ENCODE data around the gene BID.

Gene BID

DNA sequence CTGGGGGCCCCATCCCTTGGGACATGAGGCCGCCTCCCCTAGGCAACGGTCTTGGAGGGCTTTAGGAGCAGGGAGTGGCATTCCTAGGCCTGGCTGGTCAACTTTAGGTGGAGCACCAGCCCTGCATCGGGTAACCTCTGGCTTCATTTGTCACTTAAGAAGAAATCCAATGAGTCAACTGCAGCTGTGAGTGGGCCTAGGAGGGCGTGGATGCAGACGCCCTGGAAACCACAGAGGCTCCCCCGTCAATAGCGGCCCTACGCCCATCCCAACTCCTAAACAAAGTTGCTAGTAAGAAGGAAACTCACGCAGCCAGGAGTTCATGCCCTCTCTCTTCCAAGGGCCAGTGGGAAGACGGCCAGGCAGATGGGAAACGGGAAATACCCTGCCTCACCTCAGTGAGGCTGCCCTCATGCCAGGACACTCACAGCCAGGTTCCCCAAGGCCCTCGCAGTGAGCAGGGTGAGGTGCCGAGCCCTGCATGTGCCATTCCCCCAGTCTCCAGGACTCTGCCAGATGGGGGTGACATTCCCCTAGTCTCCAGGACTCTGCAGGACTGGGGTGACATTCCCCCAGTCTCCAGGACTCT lies 20.8 kb downstream of the BID start:
- no peak for TF ChIP-seq GATA2 (IDR thresholded peaks at IDR 0.05; ENCODE audit: low read depth, low read length)
- no peak for TF ChIP-seq GATA3 (IDR thresholded peaks at IDR 0.05; ENCODE audit: low read depth, low read length)

DNA sequence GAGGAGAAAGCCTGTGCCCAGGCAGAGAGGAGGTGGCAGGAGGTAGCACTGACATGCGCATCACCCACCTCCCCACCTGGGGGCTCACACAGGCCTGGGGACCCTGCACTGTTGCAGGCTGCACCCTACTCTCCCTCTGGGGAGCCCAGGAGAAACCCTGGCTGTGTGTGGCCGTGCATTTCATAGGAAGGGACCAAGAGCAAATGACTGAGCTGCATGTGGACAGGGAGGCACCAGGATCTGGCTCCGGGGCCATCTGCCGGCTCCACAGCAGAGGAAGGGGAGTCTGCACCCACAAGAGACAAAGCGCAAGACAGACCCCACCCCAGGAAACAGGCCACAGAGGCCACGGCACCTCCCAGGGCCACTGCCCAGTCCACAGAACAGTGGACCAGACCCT lies 22.7 kb downstream of the BID start:
- TF ChIP-seq GATA3 (IDR thresholded peaks at IDR 0.05; ENCODE audit: low read depth, low read length), result no peak
- TF ChIP-seq GATA2 (IDR thresholded peaks at IDR 0.05; ENCODE audit: low read depth, low read length), result no peak

DNA sequence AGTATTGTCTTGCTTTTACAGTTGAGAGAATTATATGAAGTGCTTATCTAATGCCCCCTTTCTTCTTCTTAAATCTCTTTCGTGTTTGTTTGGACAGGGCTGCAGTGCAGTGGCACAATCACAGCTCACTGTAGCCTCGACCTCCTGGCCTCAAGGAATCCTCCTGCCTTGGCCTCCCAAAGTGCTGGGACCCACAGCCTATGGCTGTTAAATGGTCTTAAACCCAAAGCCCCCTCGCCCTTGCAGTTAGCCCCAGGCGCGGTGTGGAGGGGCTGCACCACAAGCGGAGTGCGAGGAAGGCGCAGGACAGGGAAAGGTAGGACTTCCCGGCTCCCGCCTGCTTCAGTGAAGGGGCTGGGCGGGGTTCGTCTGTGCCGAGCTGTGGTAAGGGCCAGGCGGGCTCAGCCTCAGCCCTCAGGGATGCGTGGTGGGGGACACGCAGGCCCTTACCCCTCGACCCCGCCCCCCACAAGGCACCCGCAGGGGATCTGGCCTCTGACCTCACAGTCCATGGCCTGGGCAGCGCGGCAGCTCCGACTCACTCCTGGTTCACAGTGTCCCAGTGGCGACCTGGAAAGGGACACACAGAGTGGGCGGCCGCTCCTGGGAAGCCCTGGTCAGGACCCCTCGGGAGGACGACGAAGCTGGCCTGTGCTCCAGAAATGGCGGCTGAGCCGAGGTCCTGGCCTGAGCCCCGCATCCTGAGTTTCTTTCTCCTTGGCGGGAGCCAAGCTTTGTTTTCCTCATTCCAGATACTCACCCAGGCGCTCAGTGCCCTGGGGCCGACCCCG lies 24.5 kb downstream of the BID start:
- TF ChIP-seq GATA3 (IDR thresholded peaks at IDR 0.05; ENCODE audit: low read depth, low read length) (no peak), GATA2 (IDR thresholded peaks at IDR 0.05; ENCODE audit: low read depth, low read length) (no peak)

DNA sequence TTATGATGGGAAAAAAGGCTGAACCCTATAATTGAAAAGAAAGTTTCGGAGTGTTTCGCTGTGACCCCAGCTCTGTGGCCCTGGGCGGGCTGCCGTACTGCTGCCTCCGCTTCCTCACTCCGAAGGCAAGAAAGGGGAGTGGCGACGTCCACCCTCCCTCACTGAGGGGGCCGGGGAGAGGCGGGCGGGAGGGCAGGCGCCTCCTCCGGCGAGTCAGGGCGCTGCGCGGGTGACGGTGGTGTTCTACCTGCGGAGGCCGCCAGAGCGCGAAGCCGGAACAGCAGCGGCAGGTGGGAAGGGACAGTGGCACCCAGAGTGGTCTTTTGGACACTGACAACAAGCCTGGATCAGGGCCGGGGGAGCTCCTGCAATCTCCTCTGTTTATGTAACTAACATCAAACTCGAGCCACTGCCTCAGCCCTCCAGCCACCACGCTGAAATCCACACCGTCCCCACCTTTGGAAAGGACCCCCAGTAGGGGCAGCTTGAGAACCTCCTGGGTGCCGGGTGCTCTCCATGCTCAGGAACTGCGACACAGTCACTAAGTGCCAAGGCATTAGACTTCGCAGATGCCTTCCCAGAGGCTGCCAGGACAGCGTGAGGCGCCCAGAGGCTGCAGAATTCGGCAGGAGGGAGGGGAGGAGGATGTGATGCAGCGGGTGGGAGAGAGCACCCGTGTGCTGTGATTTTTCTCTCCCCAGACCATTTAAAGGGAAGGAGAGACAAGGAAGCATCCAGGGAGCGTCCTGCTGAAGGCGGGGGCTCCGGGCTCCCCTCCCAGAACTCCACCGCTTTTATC lies 25.5 kb downstream of the BID start:
- TF ChIP-seq GATA3 (IDR thresholded peaks at IDR 0.05; ENCODE audit: low read depth, low read length), result no peak
- no peak for TF ChIP-seq GATA2 (IDR thresholded peaks at IDR 0.05; ENCODE audit: low read depth, low read length)

DNA sequence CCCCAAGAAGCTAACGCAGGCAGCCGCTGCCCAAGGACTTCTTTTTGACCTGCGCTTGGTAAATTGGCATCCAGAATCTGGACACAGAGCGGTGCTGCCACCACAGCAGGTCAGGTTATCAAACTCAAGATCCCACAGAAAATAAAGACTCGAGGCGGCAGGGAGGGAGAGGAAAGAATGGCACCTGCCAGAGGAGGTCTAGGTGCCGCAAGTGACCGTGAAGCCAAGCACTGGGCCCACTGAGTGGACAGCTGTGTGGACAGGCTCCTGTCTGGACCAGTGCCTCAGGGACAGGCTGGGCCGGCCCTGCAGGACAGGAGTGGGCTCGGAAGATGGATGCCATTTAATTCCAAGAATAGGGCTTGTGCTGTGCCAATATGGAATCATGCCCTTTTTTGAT lies 27.4 kb downstream of the BID start:
- TF ChIP-seq GATA3 (IDR thresholded peaks at IDR 0.05; ENCODE audit: low read depth, low read length), result no peak
- TF ChIP-seq GATA2 (IDR thresholded peaks at IDR 0.05; ENCODE audit: low read depth, low read length), result no peak

DNA sequence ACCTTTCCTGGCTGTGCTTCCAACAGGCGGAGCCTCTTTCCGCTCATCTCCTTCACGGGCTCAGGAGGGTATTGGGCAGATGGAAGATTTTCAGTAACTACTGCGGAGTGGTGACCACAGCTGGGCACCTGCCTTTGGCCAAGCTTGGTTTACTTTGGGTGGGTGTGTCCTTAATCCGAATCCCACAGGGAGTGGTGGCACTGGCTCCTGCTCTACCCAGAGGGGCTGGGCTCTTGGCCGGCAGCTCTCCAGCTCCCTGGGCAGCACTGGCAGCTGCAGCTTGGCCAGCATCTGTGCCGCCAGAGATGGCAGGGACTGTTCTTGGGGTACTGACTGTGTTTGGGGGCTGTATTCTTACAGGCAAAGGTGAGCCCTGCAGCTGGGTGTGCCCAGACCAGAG lies 29.8 kb downstream of the BID start:
- TF ChIP-seq GATA2 (IDR thresholded peaks at IDR 0.05; ENCODE audit: low read depth, low read length) (no peak), GATA3 (IDR thresholded peaks at IDR 0.05; ENCODE audit: low read depth, low read length) (no peak)

DNA sequence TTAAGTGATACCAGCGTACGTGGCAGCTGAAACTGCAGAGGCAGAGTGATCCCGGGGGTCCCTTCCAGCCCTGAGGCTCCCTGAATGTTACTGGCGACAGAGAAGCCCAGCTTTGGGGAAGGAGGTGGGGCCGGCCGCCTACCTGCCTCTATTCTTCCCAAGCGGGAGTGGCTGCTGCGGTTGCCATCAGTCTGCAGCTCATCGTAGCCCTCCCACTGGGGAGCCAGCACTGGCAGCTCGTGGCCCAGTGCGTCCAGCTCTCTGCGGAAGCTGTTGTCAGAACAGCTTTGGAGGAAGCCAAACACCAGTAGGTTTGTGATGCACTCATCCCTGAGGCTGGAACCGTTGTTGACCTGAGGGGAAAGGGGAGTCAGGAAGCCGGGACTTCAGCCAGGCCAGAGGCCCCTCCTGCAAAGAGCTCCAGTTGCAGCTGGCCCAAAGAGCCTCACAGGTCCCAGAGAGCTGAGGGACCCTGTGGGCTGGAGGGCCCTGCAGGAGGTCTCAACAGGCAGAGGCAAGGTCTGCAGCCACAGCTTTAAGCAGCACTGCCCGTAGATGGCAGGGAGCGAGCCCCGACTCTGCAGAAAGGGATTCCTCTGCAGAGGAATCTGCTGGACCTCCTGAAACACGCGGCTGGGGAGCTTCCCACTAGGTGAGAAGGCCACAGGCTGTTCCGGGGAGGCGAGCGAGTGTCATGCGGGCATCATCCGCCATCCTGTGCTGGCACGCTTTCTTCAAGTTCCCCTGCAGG lies 30.4 kb downstream of the BID start:
- TF ChIP-seq GATA3 (IDR thresholded peaks at IDR 0.05; ENCODE audit: low read depth, low read length), result no peak
- TF ChIP-seq GATA2 (IDR thresholded peaks at IDR 0.05; ENCODE audit: low read depth, low read length), result no peak

DNA sequence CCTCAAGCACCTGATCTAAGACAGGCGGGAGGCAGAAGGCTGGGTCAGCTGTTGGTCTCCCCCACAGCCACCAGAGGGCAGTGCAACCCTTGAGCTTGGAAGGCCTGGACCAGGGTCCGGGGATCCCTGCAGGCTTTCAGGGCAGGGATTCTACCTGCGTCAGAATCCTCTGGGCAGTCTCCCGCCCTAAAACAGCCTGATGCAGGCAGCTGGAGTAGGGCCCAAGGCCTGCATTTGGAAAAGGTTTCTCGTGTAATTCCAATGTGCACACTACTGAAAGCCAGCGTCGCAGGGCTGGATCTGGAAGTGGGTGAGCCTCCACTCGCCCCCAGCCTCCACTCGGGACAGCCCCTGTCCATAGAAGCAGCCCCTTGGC lies 31.8 kb downstream of the BID start:
- no peak for TF ChIP-seq GATA2 (IDR thresholded peaks at IDR 0.05; ENCODE audit: low read depth, low read length)
- no peak for TF ChIP-seq GATA3 (IDR thresholded peaks at IDR 0.05; ENCODE audit: low read depth, low read length)

DNA sequence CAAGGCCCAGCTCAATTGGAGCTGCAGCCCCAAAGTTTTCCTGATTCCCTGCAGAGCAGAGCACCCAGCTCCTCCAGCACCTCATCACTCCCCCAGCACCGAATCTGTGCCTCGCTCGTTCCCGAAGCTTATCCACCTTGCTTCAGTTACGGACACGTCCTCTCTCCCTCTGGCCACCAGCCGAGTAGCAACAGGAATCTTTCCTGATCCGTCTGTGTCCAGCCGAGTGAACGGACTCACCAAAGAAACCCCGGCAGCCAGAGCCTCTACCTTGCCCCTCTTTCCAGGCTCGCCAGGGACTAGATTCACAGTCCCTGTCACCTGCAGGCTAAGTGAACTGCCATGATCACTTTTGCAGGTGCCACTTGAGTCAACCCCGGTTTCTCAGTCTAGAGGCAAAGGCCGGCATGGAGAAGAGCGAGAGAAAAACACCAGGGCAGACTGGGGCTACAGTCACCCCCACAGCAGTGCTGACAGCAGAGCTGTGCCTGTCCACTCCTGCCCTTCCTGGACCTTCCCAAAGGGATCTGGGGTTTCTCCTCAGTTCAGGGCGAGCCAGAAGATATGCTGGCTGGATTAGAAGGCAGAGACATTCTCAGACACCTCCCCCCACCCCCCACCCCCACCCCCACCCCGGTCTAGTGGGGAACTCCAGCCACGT lies 32.3 kb downstream of the BID start:
- TF ChIP-seq GATA3 (IDR thresholded peaks at IDR 0.05; ENCODE audit: low read depth, low read length) (no peak), GATA2 (IDR thresholded peaks at IDR 0.05; ENCODE audit: low read depth, low read length) (no peak)

DNA sequence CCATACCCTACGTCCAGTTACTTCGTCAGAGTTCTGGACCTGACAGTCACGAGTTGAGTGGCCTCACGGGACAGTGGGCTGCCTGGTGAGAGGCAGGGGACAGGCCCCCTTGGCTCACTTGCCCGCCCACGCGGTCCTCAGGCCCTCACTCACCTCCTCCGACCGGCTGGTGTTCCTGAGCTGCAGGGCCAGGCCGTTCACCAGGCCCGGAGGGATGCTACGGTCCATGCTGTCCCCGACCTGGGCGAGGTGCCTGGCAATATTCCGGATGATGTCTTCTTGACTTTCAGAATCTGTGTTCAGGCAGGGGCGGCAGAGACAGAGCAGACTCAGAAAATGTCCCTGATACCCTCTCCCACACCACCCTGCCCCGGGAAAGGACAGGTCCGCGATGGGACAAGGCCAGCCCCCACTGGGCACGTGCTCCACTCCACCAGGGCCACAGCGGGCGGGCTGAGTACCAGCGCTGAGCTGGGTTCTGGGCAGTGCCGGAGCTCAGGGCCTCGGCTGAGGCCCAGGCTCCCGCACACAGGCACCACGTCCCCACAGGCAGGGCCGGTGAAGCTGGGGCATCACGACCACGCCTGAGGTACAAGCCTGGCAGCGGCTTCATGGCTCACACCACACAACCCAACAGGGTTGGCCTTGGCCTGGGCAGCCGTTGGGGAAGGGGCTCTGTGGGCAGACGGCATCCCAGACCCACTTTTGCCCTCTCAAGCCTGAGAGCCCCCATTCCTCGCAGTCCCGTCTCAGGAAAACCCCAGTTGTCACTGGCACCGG lies 34.9 kb downstream of the BID start:
- TF ChIP-seq GATA3 (IDR thresholded peaks at IDR 0.05; ENCODE audit: low read depth, low read length), result no peak

DNA sequence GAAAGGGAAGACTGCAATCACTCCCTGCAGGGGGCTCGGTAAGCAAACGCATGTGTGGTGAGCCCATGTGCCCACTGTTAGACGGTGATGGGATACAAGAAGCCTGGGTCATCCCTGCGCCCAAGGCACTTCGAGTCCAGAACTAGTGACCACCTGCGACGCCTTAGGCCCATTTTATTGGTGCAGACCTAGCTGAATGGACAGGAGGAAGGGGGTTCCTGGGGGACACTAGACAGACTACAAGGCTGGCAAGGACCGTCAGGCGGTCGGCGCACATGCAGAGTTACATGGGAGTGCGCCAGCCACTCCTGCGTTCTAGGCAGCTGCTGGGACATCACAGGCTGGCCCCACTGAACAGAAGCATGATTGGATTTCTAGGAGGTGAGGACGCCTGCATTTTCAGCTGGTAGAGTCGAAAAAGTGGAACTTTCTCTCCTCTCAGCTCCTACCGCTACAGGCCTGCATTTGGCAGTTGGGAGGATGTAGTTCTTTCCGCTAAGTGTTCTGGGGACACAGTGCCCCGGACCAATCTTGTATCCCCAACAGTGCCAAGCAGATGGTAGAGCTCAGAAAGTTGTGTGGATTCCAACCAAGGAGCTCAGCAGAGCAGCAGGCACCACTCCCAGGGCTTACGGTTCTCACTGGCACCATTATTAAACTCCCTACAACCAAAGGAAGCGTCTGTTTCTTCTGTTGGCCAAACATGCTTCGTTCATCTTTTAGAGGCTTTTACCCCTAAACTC lies 35.7 kb downstream of the BID start:
- TF ChIP-seq GATA3 (IDR thresholded peaks at IDR 0.05; ENCODE audit: low read depth, low read length) (no peak), GATA2 (IDR thresholded peaks at IDR 0.05; ENCODE audit: low read depth, low read length) (no peak)

DNA sequence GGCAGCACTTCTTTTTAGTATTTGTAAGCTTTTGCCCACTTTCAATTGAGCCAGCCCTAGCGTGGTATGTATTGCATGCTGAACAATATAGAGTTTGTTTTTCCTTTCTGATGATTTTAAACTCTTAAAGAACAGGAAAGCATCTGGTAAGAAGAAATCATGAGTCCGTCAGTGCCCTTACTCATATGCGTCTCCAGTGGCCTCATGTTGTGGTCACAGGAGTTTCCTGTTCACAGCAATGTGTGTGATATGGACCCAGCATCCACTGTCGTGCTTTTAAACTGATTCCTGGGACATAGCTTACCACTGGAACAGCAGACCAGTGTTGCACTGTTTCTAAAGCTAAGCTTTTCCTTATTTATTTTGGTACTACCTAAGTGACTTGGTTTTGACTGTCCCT lies 40.1 kb downstream of the BID start:
- TF ChIP-seq GATA3 (IDR thresholded peaks at IDR 0.05; ENCODE audit: low read depth, low read length) (no peak), GATA2 (IDR thresholded peaks at IDR 0.05; ENCODE audit: low read depth, low read length) (no peak)
